ENCODE data around the gene SLC2A6. TPM values are rescaled to one million over a fixed set of nuclear protein-coding genes. Genes with fewer than 3 reads are reported as not detected.
A peak's percentile ranks its signal among the peaks of the same experiment; 100 is the strongest.

Gene SLC2A6
- total RNA-seq, 1 donor from 2014 or later, result 4.0 TPM

DNA sequence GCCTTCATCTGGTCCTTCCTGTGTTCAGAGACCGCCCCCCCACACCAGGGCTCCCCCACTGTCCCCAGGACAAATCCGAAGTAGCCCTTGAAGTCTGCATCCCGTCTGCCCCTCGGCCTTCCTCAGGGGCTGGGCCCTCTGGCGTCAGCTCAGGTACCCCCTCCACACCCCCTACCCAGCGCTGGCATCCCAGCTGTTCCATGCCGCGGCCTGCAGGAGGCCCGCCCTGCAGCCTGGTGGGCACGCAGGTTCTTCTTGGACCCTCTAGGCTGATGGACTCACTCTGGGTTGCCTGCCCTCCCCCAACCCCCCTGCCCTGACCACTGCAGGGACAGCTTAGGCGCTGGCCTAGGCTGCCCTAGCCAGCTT is 6.6 kb downstream of the SLC2A6 start:
- intact Hi-C loops (cut with micrococcal nuclease), result no loop called here
- no peaks in the 10 kb centered on the region for H3K4me1 Mint-ChIP-seq
- no peak overlapping the region for H3K27ac Mint-ChIP-seq
- no peaks in the 10 kb centered on the region for H3K36me3 Mint-ChIP-seq (ENCODE audit: low read depth)
- H3K27me3 Mint-ChIP-seq, result no peaks in the 10 kb centered on the region
- no peak overlapping the region for H3K4me3 Mint-ChIP-seq
- DNase-seq, result no peak
- no peaks in the 10 kb centered on the region for H3K9me3 Mint-ChIP-seq

DNA sequence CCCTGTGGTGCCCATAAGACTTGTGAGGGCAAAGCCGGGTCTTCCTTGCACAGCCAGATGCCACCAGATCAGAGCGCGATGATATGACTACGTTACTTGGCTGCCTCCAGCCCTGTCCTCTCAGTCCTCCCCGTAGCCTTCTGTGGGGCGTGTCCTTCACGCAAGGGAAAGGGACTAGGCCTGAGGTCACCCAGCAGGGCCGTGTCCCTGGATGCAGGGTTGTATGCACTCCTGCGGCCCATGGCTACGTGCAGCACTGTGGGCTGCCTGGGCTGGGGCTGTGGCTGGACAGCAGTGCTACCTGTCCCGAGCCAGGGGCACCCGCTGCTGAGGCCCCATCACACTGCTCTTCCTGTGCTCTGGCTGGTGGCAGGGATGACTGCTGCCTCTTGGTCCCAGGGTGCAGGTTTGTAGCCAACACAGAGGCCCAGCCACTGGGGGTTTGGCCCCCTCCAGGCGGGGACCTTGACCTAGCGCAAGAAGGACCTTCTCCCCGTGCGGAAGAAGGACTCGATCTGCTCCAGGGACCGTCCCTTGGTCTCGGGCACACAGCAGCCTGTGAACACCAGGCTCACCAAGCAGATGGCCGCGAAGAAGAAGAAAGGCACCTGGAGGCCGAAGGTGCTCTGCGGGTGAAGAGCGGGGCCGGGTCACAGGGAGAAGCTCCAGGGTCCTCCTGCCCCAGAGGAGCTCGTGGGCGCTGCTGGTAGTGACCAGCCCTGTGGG is 7.2 kb downstream of the SLC2A6 start:
- DNase-seq, result no peak
- Mint-ChIP-seq H3K4me3 (no peak overlapping the region), H3K27ac (no peak overlapping the region), H3K4me1 (no peaks in the 10 kb centered on the region), H3K36me3 (ENCODE audit: low read depth) (no peaks in the 10 kb centered on the region), H3K27me3 (no peaks in the 10 kb centered on the region), H3K9me3 (no peaks in the 10 kb centered on the region)
- intact Hi-C loops (cut with micrococcal nuclease), result no loop called here

DNA sequence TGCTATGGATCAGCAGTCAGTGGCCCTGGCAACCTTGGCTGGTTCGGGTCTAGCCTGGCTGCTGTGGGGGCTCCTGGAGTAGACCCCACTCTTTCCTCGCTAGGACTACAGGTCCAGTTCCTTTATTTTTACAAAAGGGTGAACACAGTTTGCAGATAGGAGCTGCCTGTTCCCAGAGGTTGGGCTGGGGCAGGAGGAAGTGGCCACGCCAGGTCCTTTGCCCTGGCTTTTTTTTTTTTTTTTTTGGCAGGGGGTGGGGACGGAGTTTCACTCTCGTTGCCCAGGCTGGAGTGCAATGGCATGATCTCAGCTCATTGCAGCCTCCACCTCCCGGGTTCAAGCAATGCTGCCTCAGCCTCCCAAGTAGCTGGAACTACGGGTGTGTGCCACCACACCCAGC is 7.9 kb downstream of the SLC2A6 start:
- no peak overlapping the region for H3K27ac Mint-ChIP-seq
- H3K9me3 Mint-ChIP-seq, result no peaks in the 10 kb centered on the region
- no peaks in the 10 kb centered on the region for H3K4me1 Mint-ChIP-seq
- DNase-seq, result no peak
- no peak overlapping the region for H3K4me3 Mint-ChIP-seq
- H3K27me3 Mint-ChIP-seq, result no peaks in the 10 kb centered on the region
- H3K36me3 Mint-ChIP-seq (ENCODE audit: low read depth), result no peaks in the 10 kb centered on the region
- intact Hi-C loops (cut with micrococcal nuclease), result no loop called here

DNA sequence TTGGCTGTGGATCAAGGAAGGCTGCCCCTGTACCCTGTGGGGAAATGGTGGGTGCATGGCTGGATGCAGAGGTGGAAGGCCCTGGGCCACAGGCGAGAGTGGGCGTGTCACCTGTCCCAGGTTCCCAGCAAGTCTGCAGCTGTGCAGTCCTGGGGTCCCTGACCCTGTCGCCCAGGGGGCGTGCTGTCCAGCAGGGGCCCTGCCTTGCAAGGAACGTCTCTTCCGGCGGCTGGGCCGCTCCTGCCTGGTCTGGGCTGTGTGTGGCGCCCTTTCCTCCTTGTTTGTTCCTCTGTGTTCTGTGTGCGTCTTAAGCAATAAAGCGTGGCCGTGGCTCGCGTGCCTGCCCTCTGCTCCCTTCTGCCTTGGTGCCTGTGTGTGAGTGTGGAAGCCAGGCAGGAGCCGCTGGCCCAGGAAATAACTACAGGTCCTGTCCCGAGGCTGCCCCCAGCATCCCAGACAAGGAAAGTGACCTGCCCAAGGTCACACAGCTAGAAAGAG is 8.4 kb downstream of the SLC2A6 start:
- intact Hi-C loops (cut with micrococcal nuclease), result no loop called here
- Mint-ChIP-seq H3K36me3 (ENCODE audit: low read depth) (no peaks in the 10 kb centered on the region), H3K27ac (no peak overlapping the region), H3K4me3 (no peak overlapping the region), H3K9me3 (no peaks in the 10 kb centered on the region), H3K27me3 (peaks cover 2% of the 10 kb centered on the region), H3K4me1 (no peaks in the 10 kb centered on the region)
- DNase-seq, result no peak

DNA sequence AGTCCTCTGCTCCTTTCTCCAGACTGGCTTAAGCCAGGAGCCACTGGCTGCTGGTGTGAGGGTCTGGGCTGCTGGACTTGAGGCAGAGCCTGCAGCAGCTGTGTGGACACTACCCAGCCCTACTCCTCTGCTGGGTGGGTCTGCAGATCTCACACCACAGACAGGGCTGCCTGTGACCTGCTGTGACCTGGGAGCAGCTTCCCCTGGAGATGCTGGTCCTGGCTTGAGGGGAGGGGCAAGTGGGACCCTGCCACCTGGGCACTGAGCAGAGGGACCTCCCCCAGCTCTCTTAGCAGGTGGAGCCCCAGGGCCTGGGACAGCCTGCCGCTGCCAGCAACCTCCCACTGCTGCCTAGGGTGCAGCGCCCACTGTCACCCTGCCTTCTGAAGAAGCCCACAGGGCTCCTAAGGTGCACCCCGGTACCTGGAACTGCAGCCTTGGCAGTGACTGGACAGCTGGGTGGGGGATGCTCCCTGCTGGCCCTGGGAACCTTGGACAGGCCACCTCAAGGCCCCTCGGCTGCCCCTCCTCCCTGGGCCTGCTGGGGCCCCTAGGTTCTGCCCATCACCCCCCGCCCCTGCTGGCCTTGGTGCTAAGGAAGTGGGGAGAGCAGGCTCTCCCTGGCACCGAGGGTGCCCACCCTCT is 10.0 kb downstream of the SLC2A6 start:
- H3K36me3 Mint-ChIP-seq (ENCODE audit: low read depth), result no peaks in the 10 kb centered on the region
- intact Hi-C loops (cut with micrococcal nuclease), result no loop called here
- H3K4me3 Mint-ChIP-seq, result no peak overlapping the region

DNA sequence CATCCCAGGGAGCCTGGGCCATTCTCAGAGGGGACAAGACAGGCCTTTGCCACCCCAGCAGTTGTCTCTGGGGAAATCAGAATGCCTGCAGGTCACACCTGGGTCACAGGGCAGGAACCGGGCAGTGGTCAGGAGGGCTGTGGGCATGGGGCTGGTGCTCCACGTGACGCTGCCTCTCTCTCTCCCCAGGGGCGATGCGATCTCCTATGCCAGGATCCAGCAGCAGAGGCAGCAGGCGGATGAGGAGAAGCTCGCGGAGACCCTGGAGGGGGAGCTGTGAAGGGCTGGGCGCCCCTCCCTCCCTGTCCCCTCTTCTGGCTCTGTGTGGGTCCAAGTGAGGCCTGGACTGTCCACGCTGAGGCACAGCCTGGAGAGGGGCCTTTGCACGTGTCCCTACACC is 10.5 kb downstream of the SLC2A6 start:
- Mint-ChIP-seq H3K27me3 (peaks cover 2% of the 10 kb centered on the region), H3K36me3 (ENCODE audit: low read depth) (no peaks in the 10 kb centered on the region), H3K27ac (no peak overlapping the region), H3K4me3 (no peak overlapping the region), H3K9me3 (no peaks in the 10 kb centered on the region), H3K4me1 (no peaks in the 10 kb centered on the region)
- DNase-seq, result no peak
- intact Hi-C loops (cut with micrococcal nuclease), result no loop called here

More for the DNA sequence above, 10.0 kb downstream of the SLC2A6 start:
- peaks cover 2% of the 10 kb centered on the region for H3K27me3 Mint-ChIP-seq
- no peaks in the 10 kb centered on the region for H3K4me1 Mint-ChIP-seq
- no peak for DNase-seq
- H3K27ac Mint-ChIP-seq, result no peak overlapping the region
- H3K9me3 Mint-ChIP-seq, result no peaks in the 10 kb centered on the region

DNA sequence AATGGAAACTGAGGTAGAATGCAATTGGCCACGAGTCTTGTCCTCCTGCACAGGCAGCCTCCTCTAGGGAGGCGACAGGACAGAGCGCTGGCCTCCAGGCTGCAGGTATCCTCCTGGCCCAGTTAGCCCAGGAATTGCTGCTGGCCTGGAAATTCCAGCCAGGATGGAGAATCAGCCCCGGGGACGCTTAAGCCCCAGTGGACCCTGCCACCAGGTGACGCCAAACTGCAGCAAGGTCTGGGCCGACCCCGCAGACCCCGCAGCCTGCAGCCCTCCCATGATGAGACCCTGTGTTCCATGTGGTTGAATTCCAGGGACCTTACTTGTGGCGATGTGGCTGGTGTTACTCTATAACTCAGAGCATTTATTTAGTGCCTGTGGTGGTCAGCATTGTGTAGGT is 11.8 kb downstream of the SLC2A6 start:
- no peaks in the 10 kb centered on the region for H3K36me3 Mint-ChIP-seq (ENCODE audit: low read depth)
- no peak overlapping the region for H3K27ac Mint-ChIP-seq
- H3K9me3 Mint-ChIP-seq, result no peaks in the 10 kb centered on the region
- peaks cover 2% of the 10 kb centered on the region for H3K27me3 Mint-ChIP-seq
- no peak for DNase-seq
- intact Hi-C loops (cut with micrococcal nuclease), result no loop called here
- no peak overlapping the region for H3K4me3 Mint-ChIP-seq
- H3K4me1 Mint-ChIP-seq, result no peaks in the 10 kb centered on the region

DNA sequence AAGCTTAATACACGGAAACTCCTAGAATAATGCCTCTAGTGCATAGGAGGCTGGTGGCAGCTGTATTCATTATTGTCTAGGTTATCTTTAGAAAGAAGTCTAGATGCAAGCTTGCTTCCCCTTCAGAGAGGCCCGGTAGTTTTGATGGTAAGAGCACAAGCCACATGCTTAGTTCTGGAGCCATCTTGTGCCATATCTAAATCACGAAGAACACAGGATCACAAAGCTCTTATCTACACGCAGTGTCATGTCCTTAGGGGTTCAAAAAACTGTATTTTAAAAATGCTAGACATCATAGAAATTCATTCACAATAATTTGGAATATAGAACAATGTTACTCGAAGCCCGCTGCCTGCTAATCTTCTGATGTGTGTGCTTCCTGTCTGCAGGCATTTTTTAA is 12.9 kb downstream of the SLC2A6 start:
- no peaks in the 10 kb centered on the region for H3K36me3 Mint-ChIP-seq (ENCODE audit: low read depth)
- H3K4me3 Mint-ChIP-seq, result no peak overlapping the region
- DNase-seq, result no peak
- intact Hi-C loops (cut with micrococcal nuclease), result no loop called here
- peaks cover 10% of the 10 kb centered on the region for H3K27me3 Mint-ChIP-seq
- H3K27ac Mint-ChIP-seq, result no peak overlapping the region
- H3K4me1 Mint-ChIP-seq, result no peaks in the 10 kb centered on the region
- no peaks in the 10 kb centered on the region for H3K9me3 Mint-ChIP-seq

DNA sequence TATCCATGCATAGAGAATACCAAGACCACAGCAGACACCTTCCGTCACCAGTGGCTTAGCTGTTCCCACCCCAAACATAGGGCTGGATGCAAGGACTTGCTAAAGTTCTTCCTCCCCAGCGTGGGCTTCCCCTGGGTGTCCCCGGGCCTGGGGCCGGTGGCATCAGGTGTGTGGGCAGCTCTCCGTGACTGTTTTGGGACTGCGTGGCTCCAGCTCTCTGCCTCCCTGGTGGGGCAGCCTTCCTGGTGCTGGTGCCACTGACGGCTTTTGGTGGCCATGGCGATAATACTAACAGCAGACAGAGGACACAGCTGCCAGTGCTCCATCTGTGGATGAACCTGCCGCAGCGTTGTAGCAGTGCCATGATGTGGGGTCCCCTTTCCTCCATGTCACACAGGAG is 14.3 kb downstream of the SLC2A6 start:
- peaks cover 17% of the 10 kb centered on the region for H3K27me3 Mint-ChIP-seq
- peaks cover 1% of the 10 kb centered on the region for H3K36me3 Mint-ChIP-seq (ENCODE audit: low read depth)
- H3K4me1 Mint-ChIP-seq, result peaks cover 3% of the 10 kb centered on the region
- no peak overlapping the region for H3K27ac Mint-ChIP-seq
- intact Hi-C loops (cut with micrococcal nuclease), result no loop called here
- H3K9me3 Mint-ChIP-seq, result no peaks in the 10 kb centered on the region
- H3K4me3 Mint-ChIP-seq, result no peak overlapping the region
- DNase-seq, result no peak

DNA sequence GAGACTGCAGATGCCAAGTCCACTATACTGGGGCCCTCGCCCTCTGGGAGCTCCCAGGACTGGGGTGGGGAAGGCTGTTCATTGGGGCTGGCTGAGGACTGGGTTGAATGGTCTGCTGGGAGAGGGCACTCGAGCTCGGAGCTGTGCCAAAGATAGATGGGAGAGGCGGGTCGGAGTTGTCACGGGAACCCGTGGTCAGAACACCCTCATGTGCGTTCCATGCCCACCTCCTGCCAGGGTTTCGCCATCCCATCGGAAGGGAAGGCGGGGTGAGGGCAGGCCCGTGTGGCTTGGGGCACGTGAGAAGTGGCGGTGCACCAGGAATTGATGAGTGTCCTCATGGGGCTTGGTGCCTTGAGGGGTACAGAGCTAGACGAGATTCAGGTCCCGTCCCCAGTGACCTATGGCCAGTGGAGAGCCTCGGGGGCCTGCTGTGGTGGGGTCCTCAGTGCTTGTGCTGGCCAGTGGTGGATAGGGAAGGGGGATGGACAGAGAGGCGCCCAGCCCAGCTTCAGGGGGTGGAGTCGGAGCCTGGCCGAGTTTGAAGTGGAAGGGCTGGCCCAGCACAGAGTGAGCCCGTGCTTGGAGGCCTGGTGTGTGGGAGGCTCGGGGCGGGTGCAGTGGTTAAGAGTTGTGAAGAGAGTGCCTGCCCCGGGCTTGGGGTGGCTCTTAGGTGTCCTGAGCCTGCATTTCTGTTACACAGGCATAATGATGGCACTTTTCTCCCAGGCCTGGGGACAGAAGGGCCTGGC is 14.9 kb downstream of the SLC2A6 start:
- H3K27ac Mint-ChIP-seq, result no peak overlapping the region
- H3K4me3 Mint-ChIP-seq, result no peak overlapping the region
- no peak for DNase-seq
- peaks cover 1% of the 10 kb centered on the region for H3K36me3 Mint-ChIP-seq (ENCODE audit: low read depth)
- no peaks in the 10 kb centered on the region for H3K9me3 Mint-ChIP-seq
- H3K27me3 Mint-ChIP-seq, result peaks cover 17% of the 10 kb centered on the region
- intact Hi-C loops (cut with micrococcal nuclease), result no loop called here
- peaks cover 6% of the 10 kb centered on the region for H3K4me1 Mint-ChIP-seq

DNA sequence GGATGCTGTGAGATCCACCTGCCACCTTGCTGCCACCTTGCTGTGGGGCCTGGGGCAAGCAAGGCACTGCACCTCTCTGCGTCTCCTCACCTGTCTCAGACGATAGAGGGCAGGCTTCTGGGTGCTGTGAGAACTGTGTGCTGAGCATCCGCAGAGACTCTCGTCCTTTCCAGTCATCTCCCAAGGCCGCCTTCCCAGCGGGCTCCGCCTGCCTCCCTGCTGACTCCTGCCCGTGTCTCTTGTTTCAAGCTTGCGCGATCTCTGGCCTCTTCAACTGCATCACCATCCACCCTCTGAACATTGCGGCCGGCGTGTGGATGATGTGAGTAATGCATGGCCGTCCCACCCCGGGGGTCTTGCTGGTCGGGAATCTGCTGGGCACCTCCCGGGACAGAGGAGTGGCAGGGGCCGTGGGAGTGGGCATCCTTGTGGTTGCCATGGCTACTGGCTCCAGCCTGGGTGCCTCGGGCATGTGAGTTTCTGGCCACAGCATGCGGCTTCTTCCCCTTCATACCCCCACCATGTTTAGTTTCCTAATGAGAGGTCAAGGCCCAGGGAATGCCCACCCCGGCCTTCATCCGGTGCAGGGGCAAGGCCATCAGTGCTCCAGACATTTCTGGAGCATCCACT is 15.6 kb downstream of the SLC2A6 start:
- peaks cover 6% of the 10 kb centered on the region for H3K4me1 Mint-ChIP-seq
- intact Hi-C loops (cut with micrococcal nuclease), result no loop called here
- H3K9me3 Mint-ChIP-seq, result no peaks in the 10 kb centered on the region
- no peak overlapping the region for H3K4me3 Mint-ChIP-seq
- H3K27me3 Mint-ChIP-seq, result peaks cover 17% of the 10 kb centered on the region
- peaks cover 1% of the 10 kb centered on the region for H3K36me3 Mint-ChIP-seq (ENCODE audit: low read depth)
- DNase-seq, result no peak
- no peak overlapping the region for H3K27ac Mint-ChIP-seq

DNA sequence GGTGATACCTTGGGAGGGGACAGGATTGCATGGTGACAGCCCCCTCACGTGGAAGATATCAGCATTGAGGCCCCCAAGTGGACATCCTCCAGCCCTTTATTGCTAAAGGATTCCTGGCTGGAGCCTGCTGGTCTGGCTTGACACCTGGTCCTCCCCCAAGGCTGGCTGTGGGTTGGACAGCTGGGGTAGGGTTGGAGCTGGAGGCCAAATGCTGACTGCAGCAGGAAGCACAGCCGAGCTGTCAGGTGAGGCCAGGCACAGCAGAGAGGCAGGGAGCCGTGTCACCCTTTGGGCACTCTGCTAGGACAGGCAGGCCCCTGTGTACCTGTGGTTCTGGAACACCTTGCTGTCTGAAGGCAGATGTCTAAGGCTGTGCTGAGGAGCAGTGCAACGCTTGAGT is 16.9 kb downstream of the SLC2A6 start:
- no peaks in the 10 kb centered on the region for H3K9me3 Mint-ChIP-seq
- DNase-seq, result no peak
- H3K27me3 Mint-ChIP-seq, result peaks cover 17% of the 10 kb centered on the region
- H3K27ac Mint-ChIP-seq, result no peak overlapping the region
- intact Hi-C loops (cut with micrococcal nuclease), result loop anchor here (2.0 kb wide), 1 partner anchor 91 kb away; no protein-coding TSS in a partner anchor
- H3K4me3 Mint-ChIP-seq, result no peak overlapping the region
- peaks cover 1% of the 10 kb centered on the region for H3K36me3 Mint-ChIP-seq (ENCODE audit: low read depth)
- peaks cover 6% of the 10 kb centered on the region for H3K4me1 Mint-ChIP-seq

DNA sequence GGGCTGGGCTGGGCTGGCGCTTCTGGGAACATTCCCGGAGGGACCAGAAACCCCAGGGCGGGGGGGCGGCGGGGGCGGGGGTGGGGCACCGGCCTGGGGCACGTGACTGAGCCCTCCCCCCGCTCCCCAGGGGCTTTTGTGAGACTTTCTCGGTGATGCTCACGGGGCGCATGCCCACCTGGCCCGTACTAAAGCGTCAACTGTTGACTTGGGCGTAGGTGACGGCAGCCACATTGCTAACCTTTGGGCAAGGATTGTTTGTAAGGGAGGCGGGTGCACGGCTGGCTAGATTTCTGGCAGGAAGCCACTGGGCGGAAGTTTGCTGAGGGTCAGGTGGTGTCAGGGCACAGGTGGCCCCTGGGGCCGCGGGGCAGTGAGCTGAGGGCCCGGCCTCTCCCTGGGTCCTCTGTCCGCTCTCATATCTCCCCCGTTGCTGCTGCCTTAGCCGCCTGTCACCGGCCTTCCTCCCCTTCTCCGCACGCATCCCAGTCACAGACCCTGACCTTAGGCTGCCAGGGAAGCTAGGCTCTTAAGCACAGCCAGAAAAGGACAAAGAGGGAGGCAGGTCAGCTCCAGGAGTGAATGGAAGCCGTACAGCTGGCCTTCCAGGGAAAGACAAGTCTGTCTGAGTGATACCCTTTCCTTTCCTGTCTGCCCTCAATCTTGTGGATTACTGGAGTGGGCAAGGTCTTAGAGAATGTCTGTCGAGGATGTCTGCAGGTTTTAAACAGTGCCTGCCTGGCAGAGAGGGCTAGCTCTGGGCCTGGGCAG is 18.3 kb downstream of the SLC2A6 start:
- H3K36me3 Mint-ChIP-seq (ENCODE audit: low read depth), result peaks cover 1% of the 10 kb centered on the region
- intact Hi-C loops (cut with micrococcal nuclease), result loop anchor here (2.0 kb wide), 1 partner anchor 90 kb away; no protein-coding TSS in a partner anchor
- H3K4me3 Mint-ChIP-seq, result peak overlapping the region; percentile 63
- peaks cover 16% of the 10 kb centered on the region for H3K27me3 Mint-ChIP-seq
- peak overlapping the region; percentile 34 for H3K27ac Mint-ChIP-seq
- DNase-seq, result peak; percentile 70
- H3K9me3 Mint-ChIP-seq, result no peaks in the 10 kb centered on the region
- H3K4me1 Mint-ChIP-seq, result peaks cover 6% of the 10 kb centered on the region

Measured in activated CD4-positive, alpha-beta T cell treated with anti-CD3 and anti-CD28 coated beads, Interleukin-2, amount 10 ng/mL, durations not matched to agents 24 days and 14 days (primary cell).